Measurements from ENCODE around the gene TIMM8B.
"Not testable (repeated sequence)": the region's sequence is repeated elsewhere in the genome, so short reads cannot be mapped to it uniquely, and the experiment has no call there.

TIMM8B gene

GRCh38 chr11:112097734-112098528 lies 11.4 kb upstream of the TIMM8B start:
- peaks cover 0 to 4% (median 0%) of the 10 kb centered on the region in 4 donors for H3K4me1 ChIP-seq
- no peak overlapping the region for H3K27ac ChIP-seq
- no peak for DNase-seq
- intact Hi-C loops (cut with DNase I; ENCODE audit: low total_unique reads) = no loop called here
- no peaks in the 10 kb centered on the region for H3K9me3 ChIP-seq
- peaks cover 30 to 63% (median 39%) of the 10 kb centered on the region in 3 donors for H3K36me3 ChIP-seq
- H3K27me3 ChIP-seq = no peaks in the 10 kb centered on the region
- no peak overlapping the region for H3K4me3 ChIP-seq
- no peak for TF ChIP-seq CTCF (IDR thresholded peaks at IDR 0.05)

- Histone ChIP-seq H3K27me3 (no peaks in the 10 kb centered on the region), H3K9me3 (no peaks in the 10 kb centered on the region), H3K4me3 (no peak overlapping the region), H3K27ac (no peak overlapping the region), H3K4me1 (peaks cover 0 to 4% (median 0%) of the 10 kb centered on the region in 4 donors), H3K36me3 (peaks cover 47 to 81% (median 55%) of the 10 kb centered on the region in 3 donors)
- intact Hi-C loops (cut with DNase I; ENCODE audit: low total_unique reads) = no loop called here
- no peak for TF ChIP-seq CTCF (IDR thresholded peaks at IDR 0.05)
- no peak for DNase-seq
These were observed 9.6 kb upstream of the TIMM8B start for GRCh38 chr11:112096194-112096593.

DNA sequence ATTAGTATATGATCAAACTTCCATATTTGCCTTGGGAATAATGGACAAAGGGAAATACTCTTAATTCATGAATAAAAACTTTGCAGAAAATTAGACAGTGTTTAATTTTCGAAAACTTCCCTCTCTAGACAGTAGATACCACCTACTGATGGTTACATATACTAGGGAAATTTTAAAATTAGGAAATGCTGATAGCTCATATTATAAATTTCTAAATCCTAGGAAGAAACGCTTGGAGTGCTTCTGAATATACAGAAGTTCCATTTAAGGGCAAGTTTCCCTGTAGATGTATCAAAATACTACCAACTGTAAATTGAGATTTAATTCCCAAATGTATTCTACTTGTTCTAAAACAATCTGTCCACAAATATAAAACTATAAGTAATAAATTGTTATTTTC lies 8.7 kb upstream of the TIMM8B start:
- intact Hi-C loops (cut with DNase I; ENCODE audit: low total_unique reads); H3K4me3 ChIP-seq; H3K27ac ChIP-seq; H3K4me1 ChIP-seq; H3K27me3 ChIP-seq; DNase-seq; H3K9me3 ChIP-seq: not testable (repeated sequence)
- peaks cover 55 to 90% (median 64%) of the 10 kb centered on the region in 3 donors for H3K36me3 ChIP-seq

DNA sequence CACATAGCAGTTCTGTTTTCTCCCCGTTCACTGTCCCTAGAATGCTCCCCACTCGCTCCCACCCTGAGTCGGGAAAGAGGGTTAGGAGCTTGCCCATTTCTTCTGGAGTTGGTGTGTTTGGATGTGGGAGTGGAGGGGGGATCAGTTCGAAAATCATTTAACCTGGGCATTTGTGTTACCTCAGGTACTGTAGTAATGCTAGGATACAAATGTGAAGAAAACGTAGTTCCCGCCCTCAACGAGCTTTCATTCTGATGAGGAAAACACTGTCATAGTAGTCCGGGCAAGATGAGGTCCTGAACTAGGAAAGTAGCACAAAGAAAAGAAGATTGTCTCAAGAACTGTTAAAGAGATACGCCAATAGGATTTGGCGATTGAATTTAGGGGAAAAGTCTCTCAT lies 656 bp upstream of the TIMM8B start:
- Histone ChIP-seq H3K4me3 (peak overlapping the region; percentile 75 to 82), H3K27ac (peak overlapping the region; percentile 76 to 83), H3K27me3 (no peaks in the 10 kb centered on the region), H3K4me1 (peaks cover 0 to 33% (median 24%) of the 10 kb centered on the region in 4 donors), H3K36me3 (peaks cover 54 to 66% (median 65%) of the 10 kb centered on the region in 3 donors), H3K9me3 (no peaks in the 10 kb centered on the region)
- no peak for TF ChIP-seq CTCF (IDR thresholded peaks at IDR 0.05)
- no peak for DNase-seq
- intact Hi-C loops (cut with DNase I; ENCODE audit: low total_unique reads) = loop anchor here (5.0 kb wide), 1 partner anchor 205 kb away; no protein-coding TSS in a partner anchor

- H3K9me3 ChIP-seq = no peaks in the 10 kb centered on the region
- no peak for TF ChIP-seq CTCF (IDR thresholded peaks at IDR 0.05)
- peaks cover 0 to 33% (median 24%) of the 10 kb centered on the region in 4 donors for H3K4me1 ChIP-seq
- H3K36me3 ChIP-seq = peaks cover 54 to 66% (median 64%) of the 10 kb centered on the region in 3 donors
- H3K27me3 ChIP-seq = no peaks in the 10 kb centered on the region
- H3K4me3 ChIP-seq = peak overlapping the region; percentile 75 to 82
- peak overlapping the region; percentile 76 to 83 for H3K27ac ChIP-seq
- intact Hi-C loops (cut with DNase I; ENCODE audit: low total_unique reads) = loop anchor here (5.0 kb wide), 1 partner anchor 204 kb away; no protein-coding TSS in a partner anchor
- no peak for DNase-seq
These were observed 634 bp downstream of the TIMM8B start for GRCh38 chr11:112085822-112086421.

- DNase-seq = no peak
- H3K27me3 ChIP-seq = no peaks in the 10 kb centered on the region
- H3K9me3 ChIP-seq = no peaks in the 10 kb centered on the region
- intact Hi-C loops (cut with DNase I; ENCODE audit: low total_unique reads) = no loop called here
- H3K36me3 ChIP-seq = peaks cover 57 to 70% (median 68%) of the 10 kb centered on the region in 3 donors
- peaks cover 0 to 15% (median 14%) of the 10 kb centered on the region in 4 donors for H3K4me1 ChIP-seq
- no peak for TF ChIP-seq CTCF (IDR thresholded peaks at IDR 0.05)
- no peak overlapping the region for H3K27ac ChIP-seq
- H3K4me3 ChIP-seq = no peak overlapping the region
These were observed 3.8 kb downstream of the TIMM8B start for GRCh38 chr11:112082729-112083128.
